ENCODE data around the gene DENND4B.

DNA sequence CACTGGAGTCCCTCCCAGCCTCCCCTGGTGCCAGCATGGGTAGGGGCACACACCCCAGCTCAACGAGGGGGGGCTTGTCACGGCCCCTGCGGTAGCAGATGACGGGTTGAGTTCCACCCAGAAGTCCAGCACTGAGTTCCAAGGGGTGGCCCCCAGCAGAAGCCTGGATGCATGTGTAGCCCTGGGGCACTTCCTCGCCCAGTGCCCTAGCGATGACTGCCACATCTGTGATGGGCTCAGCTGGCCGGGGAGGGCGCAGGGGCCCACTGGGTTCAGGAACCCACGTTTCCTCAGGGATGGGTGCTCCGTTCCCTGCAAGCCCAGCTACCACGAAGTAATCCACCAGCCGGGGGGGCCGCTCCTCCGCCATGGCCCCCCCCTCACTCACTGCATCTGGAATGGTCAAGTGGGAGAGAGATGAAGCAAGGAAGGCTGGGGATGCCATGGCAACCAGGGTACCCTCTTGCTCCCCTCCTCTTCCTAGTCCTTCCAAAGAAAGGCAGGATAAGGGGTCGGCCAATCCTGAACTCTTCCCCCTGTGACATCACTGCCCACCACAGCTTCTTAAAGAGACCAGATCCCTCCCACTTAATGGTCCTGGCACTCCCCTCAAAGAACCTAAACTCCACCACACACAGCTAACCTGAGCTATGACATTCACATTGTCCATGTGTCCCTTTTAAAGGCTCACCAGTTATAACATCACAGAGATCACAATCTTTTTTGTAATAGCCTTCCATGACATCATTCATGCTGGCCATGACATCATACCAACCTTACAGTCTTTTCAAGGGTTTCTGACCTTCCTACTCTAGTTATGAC, 2.3 kb downstream of the DENND4B start:
- TF ChIP-seq, protein P1, sequence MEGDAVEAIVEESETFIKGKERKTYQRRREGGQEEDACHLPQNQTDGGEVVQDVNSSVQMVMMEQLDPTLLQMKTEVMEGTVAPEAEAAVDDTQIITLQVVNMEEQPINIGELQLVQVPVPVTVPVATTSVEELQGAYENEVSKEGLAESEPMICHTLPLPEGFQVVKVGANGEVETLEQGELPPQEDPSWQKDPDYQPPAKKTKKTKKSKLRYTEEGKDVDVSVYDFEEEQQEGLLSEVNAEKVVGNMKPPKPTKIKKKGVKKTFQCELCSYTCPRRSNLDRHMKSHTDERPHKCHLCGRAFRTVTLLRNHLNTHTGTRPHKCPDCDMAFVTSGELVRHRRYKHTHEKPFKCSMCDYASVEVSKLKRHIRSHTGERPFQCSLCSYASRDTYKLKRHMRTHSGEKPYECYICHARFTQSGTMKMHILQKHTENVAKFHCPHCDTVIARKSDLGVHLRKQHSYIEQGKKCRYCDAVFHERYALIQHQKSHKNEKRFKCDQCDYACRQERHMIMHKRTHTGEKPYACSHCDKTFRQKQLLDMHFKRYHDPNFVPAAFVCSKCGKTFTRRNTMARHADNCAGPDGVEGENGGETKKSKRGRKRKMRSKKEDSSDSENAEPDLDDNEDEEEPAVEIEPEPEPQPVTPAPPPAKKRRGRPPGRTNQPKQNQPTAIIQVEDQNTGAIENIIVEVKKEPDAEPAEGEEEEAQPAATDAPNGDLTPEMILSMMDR (IDR thresholded peaks at IDR 0.05 in 2 of 3, conservative IDR thresholded peaks at IDR 0.05 in 1 of 3; ENCODE audit: control insufficient read depth in 2 of 3, extremely low read depth in 1 of 3, insufficient read depth in 1 of 3, low read depth in 3 of 3, low read length in 3 of 3): no peak
- no peak for TF ChIP-seq ZNF207 (IDR thresholded peaks at IDR 0.05; ENCODE audit: borderline replicate concordance)
- TF ChIP-seq POLR2AphosphoS5 (IDR thresholded peaks at IDR 0.05; ENCODE audit: low read length): peak; percentile 18; the same call in 1 of the 2 replicates
- TF ChIP-seq RUNX3 (IDR thresholded peaks at IDR 0.05; ENCODE audit: low read length): no peak
- no peak for TF ChIP-seq FOS (IDR thresholded peaks at IDR 0.05; ENCODE audit: borderline replicate concordance, extremely low read depth, insufficient read length)
- TF ChIP-seq, protein P2, sequence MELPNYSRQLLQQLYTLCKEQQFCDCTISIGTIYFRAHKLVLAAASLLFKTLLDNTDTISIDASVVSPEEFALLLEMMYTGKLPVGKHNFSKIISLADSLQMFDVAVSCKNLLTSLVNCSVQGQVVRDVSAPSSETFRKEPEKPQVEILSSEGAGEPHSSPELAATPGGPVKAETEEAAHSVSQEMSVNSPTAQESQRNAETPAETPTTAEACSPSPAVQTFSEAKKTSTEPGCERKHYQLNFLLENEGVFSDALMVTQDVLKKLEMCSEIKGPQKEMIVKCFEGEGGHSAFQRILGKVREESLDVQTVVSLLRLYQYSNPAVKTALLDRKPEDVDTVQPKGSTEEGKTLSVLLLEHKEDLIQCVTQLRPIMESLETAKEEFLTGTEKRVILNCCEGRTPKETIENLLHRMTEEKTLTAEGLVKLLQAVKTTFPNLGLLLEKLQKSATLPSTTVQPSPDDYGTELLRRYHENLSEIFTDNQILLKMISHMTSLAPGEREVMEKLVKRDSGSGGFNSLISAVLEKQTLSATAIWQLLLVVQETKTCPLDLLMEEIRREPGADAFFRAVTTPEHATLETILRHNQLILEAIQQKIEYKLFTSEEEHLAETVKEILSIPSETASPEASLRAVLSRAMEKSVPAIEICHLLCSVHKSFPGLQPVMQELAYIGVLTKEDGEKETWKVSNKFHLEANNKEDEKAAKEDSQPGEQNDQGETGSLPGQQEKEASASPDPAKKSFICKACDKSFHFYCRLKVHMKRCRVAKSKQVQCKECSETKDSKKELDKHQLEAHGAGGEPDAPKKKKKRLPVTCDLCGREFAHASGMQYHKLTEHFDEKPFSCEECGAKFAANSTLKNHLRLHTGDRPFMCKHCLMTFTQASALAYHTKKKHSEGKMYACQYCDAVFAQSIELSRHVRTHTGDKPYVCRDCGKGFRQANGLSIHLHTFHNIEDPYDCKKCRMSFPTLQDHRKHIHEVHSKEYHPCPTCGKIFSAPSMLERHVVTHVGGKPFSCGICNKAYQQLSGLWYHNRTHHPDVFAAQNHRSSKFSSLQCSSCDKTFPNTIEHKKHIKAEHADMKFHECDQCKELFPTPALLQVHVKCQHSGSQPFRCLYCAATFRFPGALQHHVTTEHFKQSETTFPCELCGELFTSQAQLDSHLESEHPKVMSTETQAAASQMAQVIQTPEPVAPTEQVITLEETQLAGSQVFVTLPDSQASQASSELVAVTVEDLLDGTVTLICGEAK (IDR thresholded peaks at IDR 0.05; ENCODE audit: borderline replicate concordance): no peak
- TF ChIP-seq, protein P3, sequence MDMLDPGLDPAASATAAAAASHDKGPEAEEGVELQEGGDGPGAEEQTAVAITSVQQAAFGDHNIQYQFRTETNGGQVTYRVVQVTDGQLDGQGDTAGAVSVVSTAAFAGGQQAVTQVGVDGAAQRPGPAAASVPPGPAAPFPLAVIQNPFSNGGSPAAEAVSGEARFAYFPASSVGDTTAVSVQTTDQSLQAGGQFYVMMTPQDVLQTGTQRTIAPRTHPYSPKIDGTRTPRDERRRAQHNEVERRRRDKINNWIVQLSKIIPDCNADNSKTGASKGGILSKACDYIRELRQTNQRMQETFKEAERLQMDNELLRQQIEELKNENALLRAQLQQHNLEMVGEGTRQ (IDR thresholded peaks at IDR 0.05; ENCODE audit: borderline replicate concordance, low read depth, low read length): no peak
- no peak for TF ChIP-seq EZH2 (IDR thresholded peaks at IDR 0.05; ENCODE audit: borderline replicate concordance, control insufficient read depth, low read depth, low read length)
- TF ChIP-seq, protein P4, sequence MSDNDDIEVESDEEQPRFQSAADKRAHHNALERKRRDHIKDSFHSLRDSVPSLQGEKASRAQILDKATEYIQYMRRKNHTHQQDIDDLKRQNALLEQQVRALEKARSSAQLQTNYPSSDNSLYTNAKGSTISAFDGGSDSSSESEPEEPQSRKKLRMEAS (IDR thresholded peaks at IDR 0.05; ENCODE audit: low read depth, low read length): no peak
- TF ChIP-seq, protein P5, sequence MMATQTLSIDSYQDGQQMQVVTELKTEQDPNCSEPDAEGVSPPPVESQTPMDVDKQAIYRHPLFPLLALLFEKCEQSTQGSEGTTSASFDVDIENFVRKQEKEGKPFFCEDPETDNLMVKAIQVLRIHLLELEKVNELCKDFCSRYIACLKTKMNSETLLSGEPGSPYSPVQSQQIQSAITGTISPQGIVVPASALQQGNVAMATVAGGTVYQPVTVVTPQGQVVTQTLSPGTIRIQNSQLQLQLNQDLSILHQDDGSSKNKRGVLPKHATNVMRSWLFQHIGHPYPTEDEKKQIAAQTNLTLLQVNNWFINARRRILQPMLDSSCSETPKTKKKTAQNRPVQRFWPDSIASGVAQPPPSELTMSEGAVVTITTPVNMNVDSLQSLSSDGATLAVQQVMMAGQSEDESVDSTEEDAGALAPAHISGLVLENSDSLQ (IDR thresholded peaks at IDR 0.05): 0 out of 2 replicates have a peak, but pooled peaks have one; percentile 10
- TF ChIP-seq LARP7 (IDR thresholded peaks at IDR 0.05): no peak

Measured in GM12878 (cell line).